ENCODE measurements around the gene CEBPG. TPM values are rescaled to one million over a fixed set of nuclear protein-coding genes. Genes with fewer than 3 reads are reported as not detected.

Gene CEBPG
- total RNA-seq, 2 donors from 2014 or later: 20.3 to 28.8 TPM

DNA sequence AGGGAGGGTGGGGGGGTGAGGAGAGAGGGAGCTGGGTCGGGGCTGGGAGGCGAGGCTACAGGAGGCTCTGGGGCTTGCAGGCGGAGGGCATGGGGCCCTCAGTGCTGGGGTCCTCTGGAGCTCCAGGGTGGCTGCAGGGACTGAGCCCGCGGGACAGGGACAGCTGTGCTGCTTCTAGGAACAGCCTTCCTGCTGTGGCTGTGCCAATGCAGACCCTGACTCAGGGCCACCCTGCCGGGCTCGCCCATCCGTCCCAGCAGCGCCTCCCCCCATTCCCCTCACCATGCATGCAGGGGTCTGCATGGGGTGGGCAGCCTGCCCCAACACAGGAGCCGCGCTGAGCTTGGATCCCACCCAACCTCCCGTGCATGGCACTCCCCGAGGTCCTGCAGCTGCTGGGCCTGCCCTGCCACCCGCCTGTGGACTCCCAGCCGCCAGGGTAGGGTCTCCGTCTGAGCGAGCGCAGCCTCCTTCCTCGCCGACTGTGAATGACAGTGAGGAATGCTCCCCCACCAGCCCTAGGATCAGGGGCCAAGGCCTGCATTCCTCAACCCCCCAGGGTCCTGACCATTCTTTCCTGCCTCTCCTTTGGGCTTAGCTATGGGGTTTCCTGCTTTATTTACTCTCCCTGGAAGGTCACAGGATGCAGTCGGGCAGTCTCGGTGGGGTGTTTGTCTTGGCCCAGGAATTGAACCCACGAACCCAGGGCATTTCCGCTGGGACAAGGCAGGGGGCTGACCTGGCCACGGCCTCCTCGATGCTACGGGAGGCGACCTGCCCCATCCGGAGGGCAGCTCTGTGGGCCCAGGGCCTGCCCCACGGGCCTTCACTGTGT lies 23.4 kb downstream of the CEBPG start:
- DNase-seq (ENCODE audit: low spot score in 2 of 2): no peak
- Mint-ChIP-seq H3K36me3 (no peaks in the 10 kb centered on the region), H3K9me3 (no peaks in the 10 kb centered on the region)

DNA sequence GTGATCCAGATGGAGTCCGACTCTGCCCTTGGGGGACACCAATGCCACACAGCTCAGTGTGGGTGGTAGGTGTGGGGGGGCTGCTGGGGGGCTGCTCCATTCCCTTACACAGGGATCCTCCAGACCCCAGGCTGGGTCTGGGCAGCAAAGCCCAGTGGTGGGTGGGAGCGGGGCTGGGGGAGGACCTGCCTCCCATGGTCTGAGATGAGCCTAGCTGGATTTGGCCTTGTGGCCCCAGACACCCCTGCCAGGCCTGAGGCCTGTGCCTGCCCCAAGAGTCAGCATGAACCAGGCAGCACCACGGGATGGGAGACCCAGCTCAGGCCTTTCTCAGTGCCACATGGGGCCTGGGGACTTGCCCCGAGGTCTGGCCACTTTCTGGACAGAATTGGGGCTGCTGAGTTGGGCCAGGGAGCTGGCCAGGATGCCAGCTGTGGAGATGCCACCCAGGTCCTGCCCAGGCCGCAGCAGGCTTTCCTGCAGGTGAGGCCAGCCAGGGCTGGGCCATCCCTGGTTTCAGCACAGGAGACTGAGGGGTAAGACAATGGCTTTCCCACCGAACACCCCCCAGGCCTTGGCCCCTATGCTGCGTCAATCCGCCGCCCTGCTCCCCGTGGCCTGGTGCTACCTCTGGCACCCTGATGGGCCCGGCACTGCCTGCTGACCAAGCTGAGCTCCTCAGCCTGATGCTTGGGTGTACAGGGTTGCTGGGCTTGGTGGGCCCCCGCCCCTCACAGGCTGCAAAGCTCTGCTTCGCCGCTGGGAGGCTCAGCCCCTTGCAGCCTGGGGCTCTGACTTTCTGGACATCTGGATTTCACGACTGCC lies 24.2 kb downstream of the CEBPG start:
- DNase-seq (ENCODE audit: low spot score in 2 of 2): no peak
- no peak for ATAC-seq
- no peak overlapping the region for H3K27ac Mint-ChIP-seq
- no peaks in the 10 kb centered on the region for H3K9me3 Mint-ChIP-seq
- no peaks in the 10 kb centered on the region for H3K36me3 Mint-ChIP-seq

More for the DNA sequence above, 23.4 kb downstream of the CEBPG start:
- H3K27ac Mint-ChIP-seq: no peak overlapping the region
- ATAC-seq: no peak

DNA sequence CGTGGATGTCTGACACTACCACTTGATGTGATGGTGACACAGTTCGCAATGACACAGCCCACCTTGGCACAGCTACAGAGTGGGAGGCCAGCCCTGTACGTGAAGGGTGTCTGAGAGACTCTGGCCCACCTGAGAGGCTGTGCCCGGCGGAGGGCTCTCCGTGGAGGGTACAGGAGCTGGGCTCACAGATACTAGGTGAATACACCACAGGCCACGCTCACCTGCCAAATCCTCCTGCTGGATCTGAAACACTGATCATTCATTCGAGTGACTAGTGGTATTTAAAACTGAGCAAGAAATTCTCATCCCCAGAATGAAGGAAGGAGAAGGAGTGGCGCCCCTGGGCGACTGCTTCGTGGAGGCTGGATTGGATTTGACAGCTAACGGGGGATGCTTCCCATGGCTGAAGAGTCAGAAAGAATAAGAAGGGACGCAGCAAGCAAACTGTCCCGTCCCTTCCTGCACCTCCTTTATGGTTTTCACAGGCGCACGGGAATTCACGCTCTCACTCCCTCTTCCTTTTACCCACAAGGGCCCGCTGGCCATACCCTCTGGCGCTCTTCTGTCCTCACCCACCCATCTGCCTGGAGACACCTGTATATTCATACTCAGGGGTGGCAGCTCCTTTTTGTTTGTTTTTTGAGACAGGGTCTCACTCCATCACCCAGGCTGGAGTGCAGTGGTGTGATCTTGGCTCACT lies 25.0 kb downstream of the CEBPG start:
- Mint-ChIP-seq H3K27ac (no peak overlapping the region), H3K36me3 (no peaks in the 10 kb centered on the region), H3K9me3 (no peaks in the 10 kb centered on the region)
- ATAC-seq: no peak
- peak in 1 of 2 donors; percentile 13 for DNase-seq (ENCODE audit: low spot score in 2 of 2)

DNA sequence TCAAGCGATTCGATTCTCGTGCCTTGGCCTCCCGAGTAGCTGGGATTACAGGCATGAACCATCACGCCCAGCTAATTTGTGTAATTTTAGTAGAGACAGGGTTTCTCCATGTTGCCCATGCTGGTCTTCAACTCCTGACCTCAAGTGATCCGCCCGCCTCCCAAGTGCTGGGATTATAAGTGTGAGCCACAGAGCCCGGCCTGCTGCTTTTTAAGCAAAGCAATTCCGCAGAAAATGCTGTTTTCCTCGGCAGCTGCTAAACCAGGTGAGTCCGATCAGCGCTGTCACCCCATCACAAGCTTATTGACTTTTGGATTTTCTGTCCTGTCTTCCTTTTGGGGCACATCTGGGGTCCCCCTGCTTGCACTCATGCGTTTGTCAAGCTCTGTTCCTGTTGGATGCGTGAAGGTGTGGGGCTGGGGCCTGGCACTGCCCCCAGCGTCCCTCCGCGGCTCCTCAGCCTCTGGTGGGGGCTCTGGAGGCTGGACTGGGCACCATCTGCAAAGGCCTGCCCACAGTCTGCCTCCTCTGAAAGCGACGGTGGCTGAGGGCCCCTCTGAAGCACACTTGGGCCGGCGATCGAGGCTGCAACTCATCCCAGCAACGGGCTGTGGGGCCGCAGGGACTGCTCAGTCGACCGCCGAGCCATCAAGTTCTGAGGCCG lies 25.7 kb downstream of the CEBPG start:
- no peaks in the 10 kb centered on the region for H3K9me3 Mint-ChIP-seq
- DNase-seq (ENCODE audit: low spot score in 2 of 2) (peak in 1 of 2 donors; percentile 21), ATAC-seq (no peak)
- H3K36me3 Mint-ChIP-seq: no peaks in the 10 kb centered on the region
- no peak overlapping the region for H3K27ac Mint-ChIP-seq

DNA sequence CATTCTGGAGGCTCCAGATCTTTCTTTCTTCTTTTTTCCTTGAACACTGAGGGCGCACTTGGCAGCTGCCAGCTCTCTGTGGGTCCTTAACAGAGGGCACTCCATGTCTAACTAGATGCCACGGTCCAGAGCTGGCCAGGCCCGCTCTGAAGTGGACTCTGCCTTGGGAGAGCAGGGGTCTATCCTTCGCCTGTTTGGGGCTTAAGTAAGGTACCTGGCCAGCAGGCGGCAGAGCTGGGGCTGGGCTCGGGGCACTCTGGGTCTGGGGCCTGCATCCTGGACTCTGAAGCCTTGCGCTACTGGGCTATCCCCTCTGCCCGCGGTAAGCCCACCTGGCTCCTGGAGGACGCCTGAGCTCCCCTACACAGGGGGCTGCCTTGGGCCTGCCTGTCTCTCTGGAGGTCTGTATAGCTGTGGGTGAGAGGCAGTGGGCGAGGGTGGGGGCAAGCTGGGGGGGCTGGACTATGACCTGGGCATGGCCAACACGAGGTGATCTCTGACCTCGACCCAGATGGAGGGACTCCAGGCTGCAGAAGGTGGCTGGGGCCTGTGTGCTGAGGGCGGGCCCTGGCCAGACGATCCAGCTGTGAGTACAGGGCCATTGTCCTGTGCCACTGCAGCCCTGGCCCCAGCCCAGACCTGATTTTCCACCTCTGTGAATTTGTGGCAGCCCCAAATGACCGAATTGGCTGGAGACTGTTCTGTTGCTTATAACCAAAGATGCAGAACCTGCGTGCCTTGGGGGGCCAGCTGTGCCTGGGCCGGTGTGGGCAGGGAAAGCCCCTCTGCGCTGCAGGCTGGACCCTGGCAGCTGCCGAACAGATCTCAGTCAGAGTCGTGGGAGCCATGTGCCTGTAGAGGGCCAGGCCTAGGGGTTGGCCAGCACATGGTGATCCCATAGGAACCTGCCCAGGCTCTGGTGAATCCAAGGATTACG lies 26.5 kb downstream of the CEBPG start:
- Mint-ChIP-seq H3K36me3 (no peaks in the 10 kb centered on the region), H3K9me3 (no peaks in the 10 kb centered on the region), H3K27ac (peak overlapping the region; percentile 9 to 20)
- DNase-seq (ENCODE audit: low spot score in 2 of 2): peak in 1 of 2 donors; percentile 37
- no peak for ATAC-seq

DNA sequence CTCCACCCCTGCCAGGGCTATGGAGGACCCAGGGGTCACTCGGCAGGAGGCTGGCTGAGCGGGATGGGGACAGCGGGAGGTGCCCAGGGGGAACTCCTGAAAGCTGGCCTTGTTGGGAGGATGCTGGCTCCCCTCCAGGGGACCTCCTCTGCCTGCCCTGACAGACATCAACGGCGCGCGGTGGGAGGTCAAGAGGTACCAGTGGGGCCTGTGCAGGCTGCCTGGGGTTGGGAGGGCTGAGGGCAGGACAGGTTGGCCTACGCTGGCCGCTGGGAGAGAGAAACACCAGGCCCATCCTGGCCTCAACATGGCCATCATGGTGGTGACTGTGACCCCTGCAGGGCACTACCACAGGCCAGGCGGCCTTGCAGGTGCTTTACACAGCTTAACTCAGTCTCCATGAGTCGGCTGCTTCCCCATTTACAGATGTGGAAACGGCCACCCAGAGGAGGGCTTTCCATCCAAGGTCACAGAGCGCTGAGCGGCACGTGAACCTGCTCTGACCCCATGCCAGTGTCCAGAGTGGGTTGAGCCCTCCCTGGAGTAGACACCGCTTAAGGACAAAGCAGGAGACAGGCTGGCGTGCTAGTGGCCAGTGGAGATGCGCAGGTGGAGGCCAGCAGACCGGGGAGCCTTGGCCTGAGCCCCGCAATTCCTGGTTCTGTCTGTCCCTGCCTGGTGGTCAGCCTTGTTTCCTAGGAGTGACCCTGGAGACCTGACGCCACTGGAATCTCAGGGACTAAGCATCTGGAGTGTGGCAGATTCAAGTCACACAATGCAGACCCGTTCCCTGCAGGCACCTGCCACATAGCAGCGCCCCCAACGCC lies 27.6 kb downstream of the CEBPG start:
- Mint-ChIP-seq H3K36me3 (no peaks in the 10 kb centered on the region), H3K9me3 (no peaks in the 10 kb centered on the region), H3K27ac (peak overlapping the region in 1 of 2 donors; percentile 20)
- ATAC-seq (no peak), DNase-seq (ENCODE audit: low spot score in 2 of 2) (no peak)

DNA sequence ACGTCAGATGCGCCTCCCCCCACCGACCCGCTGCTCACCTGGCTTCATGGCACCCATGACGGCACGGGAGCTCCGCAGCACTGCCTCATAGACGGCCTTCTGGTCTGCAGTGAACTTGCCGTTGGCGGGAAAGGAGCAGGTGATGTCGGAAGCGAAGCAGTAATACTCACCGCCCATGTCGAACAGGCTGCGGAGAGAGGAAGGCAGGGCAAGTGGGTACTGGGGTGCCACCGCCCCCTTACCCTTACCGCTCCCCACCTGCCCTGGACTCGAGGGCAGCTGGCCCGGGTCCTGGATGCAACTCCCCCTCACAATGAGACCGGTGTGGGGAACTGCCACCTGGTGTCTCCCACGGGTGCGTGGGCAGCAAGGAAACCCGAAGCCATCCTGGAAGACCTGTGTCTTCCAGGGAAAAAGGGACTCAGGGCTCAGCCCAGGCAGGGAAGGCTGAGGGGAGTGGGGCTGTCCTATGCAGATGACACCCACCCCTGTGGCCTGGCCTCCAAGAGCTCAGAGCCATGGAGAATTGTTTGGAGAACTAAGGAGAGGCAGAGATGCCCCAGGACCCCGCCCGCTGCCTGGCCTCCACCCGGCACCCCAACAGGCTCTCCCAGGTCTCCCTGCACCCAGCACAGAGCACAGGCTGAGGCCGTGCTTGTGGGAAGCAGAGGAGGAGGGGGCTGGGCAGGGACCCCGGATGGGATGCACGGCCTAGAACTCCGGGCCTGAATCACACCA lies 28.3 kb downstream of the CEBPG start:
- no peaks in the 10 kb centered on the region for H3K36me3 Mint-ChIP-seq

DNA sequence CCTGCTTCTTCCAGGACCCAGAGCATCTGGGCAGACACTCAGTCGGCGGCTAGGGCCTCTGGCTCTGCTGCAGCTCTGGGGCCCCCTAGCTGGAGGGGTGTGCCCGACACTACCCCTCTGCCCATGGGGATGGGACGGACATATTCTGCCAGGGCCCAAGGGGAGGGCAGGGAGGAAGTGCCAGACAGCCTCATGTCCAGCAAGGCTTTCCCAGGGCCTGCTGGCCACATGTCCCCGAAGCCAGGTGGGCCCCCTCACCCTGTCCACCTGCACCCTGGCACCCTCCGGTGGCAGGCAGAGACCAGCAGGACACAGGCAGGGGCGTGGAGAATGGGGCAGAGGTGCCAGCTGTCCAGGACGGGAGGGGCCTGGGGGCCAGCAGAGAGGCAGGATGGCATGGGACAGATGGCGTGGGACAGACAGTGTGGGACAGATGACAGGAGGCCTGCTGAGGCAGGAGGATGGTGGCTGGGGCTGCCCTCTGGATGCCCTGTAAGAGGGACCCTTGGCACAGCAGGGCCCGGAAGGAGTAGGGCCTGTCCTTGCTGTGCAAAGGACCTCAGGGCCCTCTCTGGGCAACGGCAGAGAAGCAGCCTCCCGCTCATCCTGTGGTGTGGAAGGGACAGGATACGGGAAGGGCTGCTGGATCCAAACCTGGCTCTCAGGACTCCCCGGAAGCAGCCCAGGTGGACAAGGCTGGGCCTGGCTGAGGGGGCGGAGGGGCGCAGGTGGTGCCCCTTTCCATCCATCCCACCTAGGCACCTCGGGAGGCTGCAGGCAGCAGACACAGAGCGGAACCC lies 29.1 kb downstream of the CEBPG start:
- no peak for DNase-seq (ENCODE audit: low spot score in 2 of 2)
- no peak overlapping the region for H3K27ac Mint-ChIP-seq
- no peak for ATAC-seq
- H3K36me3 Mint-ChIP-seq: no peaks in the 10 kb centered on the region
- no peaks in the 10 kb centered on the region for H3K9me3 Mint-ChIP-seq

More for the DNA sequence above, 28.3 kb downstream of the CEBPG start:
- ATAC-seq (no peak), DNase-seq (ENCODE audit: low spot score in 2 of 2) (peak in 1 of 2 donors; percentile 52)
- no peak overlapping the region for H3K27ac Mint-ChIP-seq
- no peaks in the 10 kb centered on the region for H3K9me3 Mint-ChIP-seq

DNA sequence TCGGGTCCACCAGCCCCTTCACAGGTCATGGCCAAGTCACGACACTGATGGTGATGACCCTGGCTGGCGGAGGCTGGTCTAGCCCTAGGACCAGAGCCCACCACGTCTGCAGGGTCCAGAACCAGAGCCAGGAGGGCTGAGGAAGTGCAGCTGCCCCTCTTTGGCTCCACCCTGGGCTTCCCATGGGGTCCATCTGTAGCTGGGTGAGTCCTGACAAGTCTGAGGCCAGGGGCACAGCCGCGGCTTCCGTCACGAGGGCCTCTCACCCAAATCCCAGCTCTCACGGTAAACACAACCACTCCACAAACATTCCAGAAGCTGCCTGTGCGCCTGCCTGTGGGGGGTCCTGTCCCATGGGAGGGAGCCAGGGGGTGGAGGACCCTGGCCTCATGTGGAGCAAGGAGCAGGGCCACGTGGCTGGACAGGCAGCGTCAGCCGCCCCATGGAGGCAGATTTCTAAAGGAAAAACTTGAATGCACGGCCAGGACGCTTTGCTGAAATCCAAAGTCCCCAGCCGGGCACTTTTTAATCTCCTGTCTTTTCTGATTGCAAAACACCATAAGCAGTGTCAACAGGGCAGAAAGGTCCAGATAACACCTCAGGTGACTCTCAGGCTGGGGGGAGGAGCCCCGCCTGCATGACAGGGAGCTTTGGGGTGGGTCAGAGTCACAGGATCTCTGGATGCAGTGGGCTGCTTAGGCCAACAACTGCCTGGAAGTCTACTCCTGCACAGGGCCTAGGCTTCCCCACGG lies 29.9 kb downstream of the CEBPG start:
- Mint-ChIP-seq H3K27ac (peak overlapping the region in 1 of 2 donors; percentile 22), H3K36me3 (no peaks in the 10 kb centered on the region), H3K9me3 (no peaks in the 10 kb centered on the region)
- DNase-seq (ENCODE audit: low spot score in 2 of 2) (no peak), ATAC-seq (no peak)

DNA sequence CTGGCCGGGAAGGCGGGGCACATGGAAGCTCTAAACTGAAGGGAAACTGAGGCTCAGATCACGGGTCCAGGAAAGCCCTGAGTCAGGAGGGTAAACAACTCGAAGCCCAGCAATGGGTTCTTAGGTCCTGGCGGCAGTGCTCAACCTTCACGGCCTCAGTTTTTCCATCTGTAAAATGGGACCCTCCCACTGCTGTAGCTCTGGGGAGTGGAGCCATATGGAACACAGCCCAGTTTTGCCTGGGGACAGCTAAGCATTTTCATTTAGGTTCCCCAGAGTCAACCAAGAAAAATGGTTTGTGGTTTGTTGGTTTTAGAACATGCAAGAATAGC lies 30.4 kb downstream of the CEBPG start:
- DNase-seq (ENCODE audit: low spot score in 2 of 2) (no peak), ATAC-seq (no peak)
- H3K36me3 Mint-ChIP-seq: no peaks in the 10 kb centered on the region
- H3K27ac Mint-ChIP-seq: no peak overlapping the region
- no peaks in the 10 kb centered on the region for H3K9me3 Mint-ChIP-seq

DNA sequence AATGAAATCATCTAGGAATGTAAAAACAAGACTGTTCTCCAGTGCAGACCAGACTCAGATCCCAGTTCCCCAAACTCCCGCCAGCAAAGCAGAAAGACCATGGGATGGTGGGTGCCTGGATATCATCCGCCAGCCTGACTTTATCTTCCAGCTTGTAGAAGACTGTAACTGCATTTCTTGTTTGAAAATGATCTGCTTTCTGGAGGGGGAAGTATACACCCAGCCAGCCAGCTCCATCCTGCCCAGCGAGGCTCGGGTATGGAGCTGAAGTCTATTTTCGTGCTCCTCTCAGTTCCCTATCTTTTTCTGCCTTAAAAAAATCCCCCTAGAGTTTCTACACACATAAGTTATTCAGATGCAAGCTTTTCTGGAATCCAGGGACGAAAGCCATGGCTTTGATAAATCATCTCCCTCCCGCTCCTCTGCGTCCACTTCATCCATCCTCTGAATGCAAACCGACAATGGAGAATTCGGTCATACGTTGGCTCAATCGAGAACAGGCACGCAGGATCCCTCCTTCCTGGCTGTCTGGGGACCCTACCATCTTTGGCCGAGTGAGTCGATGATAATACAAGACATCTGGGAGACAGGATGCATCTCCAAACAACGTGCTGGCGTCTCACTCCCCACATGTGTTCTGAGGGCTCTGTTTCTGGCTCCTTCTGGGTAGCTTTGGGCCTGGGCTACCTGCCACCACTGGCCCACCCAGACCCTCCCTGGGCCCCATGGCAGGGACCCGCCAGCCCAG lies 31.2 kb downstream of the CEBPG start:
- H3K9me3 Mint-ChIP-seq: no peaks in the 10 kb centered on the region
- DNase-seq (ENCODE audit: low spot score in 2 of 2): no peak
- no peak for ATAC-seq
- no peak overlapping the region for H3K27ac Mint-ChIP-seq
- H3K36me3 Mint-ChIP-seq: no peaks in the 10 kb centered on the region

DNA sequence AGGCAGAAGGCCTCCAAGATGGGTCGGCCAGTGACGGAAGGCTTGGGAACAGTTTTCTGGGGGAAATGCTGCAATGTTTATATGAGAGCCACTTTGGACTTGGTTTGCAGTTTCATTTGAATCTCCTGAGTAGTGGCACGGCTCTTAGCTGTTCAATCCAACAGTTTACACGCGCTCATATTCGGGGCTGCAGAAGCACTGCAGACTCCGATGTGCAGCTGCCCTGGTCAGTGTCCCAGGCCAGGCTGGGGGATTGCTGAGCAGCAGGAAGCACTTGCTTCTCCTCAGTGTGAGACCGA lies 31.7 kb downstream of the CEBPG start:
- Mint-ChIP-seq H3K27ac (no peak overlapping the region), H3K36me3 (no peaks in the 10 kb centered on the region), H3K9me3 (no peaks in the 10 kb centered on the region)
- no peak for ATAC-seq
- no peak for DNase-seq (ENCODE audit: low spot score in 2 of 2)
